ENCODE measurements around the gene SLC16A3.

GRCh38 chr17:82194765-82195164 is 34.1 kb upstream of the SLC16A3 start:
- TF ChIP-seq CTCF (tag by site-specific recombination; IDR thresholded peaks at IDR 0.05): no peak
- no peak for TF ChIP-seq HOXD13 (CRISPR knock-in tag; IDR thresholded peaks at IDR 0.05; ENCODE audit: borderline replicate concordance)
- TF ChIP-seq, protein P1, sequence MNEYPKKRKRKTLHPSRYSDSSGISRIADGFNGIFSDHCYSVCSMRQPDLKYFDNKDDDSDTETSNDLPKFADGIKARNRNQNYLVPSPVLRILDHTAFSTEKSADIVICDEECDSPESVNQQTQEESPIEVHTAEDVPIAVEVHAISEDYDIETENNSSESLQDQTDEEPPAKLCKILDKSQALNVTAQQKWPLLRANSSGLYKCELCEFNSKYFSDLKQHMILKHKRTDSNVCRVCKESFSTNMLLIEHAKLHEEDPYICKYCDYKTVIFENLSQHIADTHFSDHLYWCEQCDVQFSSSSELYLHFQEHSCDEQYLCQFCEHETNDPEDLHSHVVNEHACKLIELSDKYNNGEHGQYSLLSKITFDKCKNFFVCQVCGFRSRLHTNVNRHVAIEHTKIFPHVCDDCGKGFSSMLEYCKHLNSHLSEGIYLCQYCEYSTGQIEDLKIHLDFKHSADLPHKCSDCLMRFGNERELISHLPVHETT (tag by site-specific recombination; IDR thresholded peaks at IDR 0.05): no peak
- TF ChIP-seq ZNF555 (tag by site-specific recombination; conservative IDR thresholded peaks at IDR 0.05): no peak
- no peak for TF ChIP-seq ZNF10 (tag by site-specific recombination; IDR thresholded peaks at IDR 0.05)

All from HEK293 (cell line).